ENCODE results near the gene CADPS.

GRCh38 chr3:62659660-62660059 lies 215.6 kb downstream of the CADPS start:
- TF ChIP-seq CTCF (conservative IDR thresholded peaks at IDR 0.05; ENCODE audit: low read depth, low read length) (peak; percentile 33; the same call in 1 of the 2 replicates), EZH2 (IDR thresholded peaks at IDR 0.05; ENCODE audit: borderline replicate concordance, low read depth, low read length, poor library complexity, severe bottlenecking) (no peak)

All from A673 (cell line).